WTC11 (cell line): ENCODE measurements around the gene PLPPR5. TPM values are rescaled to one million over a fixed set of nuclear protein-coding genes. Genes with fewer than 3 reads are reported as not detected.

ENCODE experiments used
- ATAC-seq: fragments of 200-7000 bp; cut with Tn5 transposase; 2 replicates; pipeline ENCODE4 v1.10.0; 2021; ENCODE audit warnings: mild to moderate bottlenecking, moderate library complexity
- CTCF ChIA-PET: fragments of 300-600 bp; sonication (Branson Sonifier 250); formaldehyde crosslinking; loops from one replicate; lab custom pipeline; 2021; ENCODE audit warnings: antibody characterized with exemption; lab: Charles Lee
- POLR2A ChIA-PET: fragments of 350-600 bp; sonication (Branson Sonifier 250); formaldehyde crosslinking; loops from one replicate; lab custom pipeline; 2021; ENCODE audit warnings: antibody characterized with exemption; lab: Charles Lee
- DNase-seq: peaks from one replicate; pipeline ENCODE4 v3.0.0; 2021; ENCODE audit warnings: low spot score
- H3K27ac Mint-ChIP-seq: 2 replicates; pipeline ENCODE4 v1.8.0; 2021; ENCODE audit warnings: mixed read lengths
- H3K27me3 Mint-ChIP-seq: 2 replicates; pipeline ENCODE4 v1.8.0; 2021; ENCODE audit warnings: low read depth, mild to moderate bottlenecking, moderate library complexity, mixed read lengths
- H3K36me3 Mint-ChIP-seq: 2 replicates; pipeline ENCODE4 v1.8.0; 2021; ENCODE audit warnings: mixed read lengths
- H3K4me1 Mint-ChIP-seq: 2 replicates; pipeline ENCODE4 v1.8.0; 2022; ENCODE audit warnings: mixed read lengths
- H3K4me3 Mint-ChIP-seq: 2 replicates; pipeline ENCODE4 v1.8.0; 2021; ENCODE audit warnings: mild to moderate bottlenecking, moderate library complexity, mixed read lengths
- H3K9me3 Mint-ChIP-seq: 2 replicates; pipeline ENCODE4 v1.8.0; 2021; ENCODE audit warnings: mixed read lengths
- ATF3 ChIP-seq: sonication (generic); formaldehyde crosslinking; conservative IDR thresholded peaks from 2 replicates; pipeline ENCODE4 v1.8.1; 2022; ENCODE audit warnings: mild to moderate bottlenecking, missing genetic modification reagents
- CBFB ChIP-seq: sonication (generic); formaldehyde crosslinking; IDR thresholded peaks from 2 replicates; pipeline ENCODE4 v1.8.1; 2022; ENCODE audit warnings: mild to moderate bottlenecking, low read depth, missing genetic modification reagents
- CDX4 ChIP-seq: fragments of 250-450 bp; sonication (Bioruptor Pico); IDR thresholded peaks from 2 replicates; pipeline ENCODE4 v1.9.0; 2021; ENCODE audit warnings: moderate library complexity, mild to moderate bottlenecking, inconsistent platforms, borderline replicate concordance
- CREB1 ChIP-seq: sonication (generic); formaldehyde crosslinking; IDR thresholded peaks from 2 replicates; pipeline ENCODE4 v1.8.0; 2023; ENCODE audit warnings: mild to moderate bottlenecking, missing genetic modification reagents
- HMGXB4 ChIP-seq: sonication (generic); formaldehyde crosslinking; IDR thresholded peaks from 2 replicates; pipeline ENCODE4 v1.8.1; 2023; ENCODE audit warnings: mild to moderate bottlenecking, moderate library complexity, missing genetic modification reagents
- JUN ChIP-seq: sonication (generic); formaldehyde crosslinking; IDR thresholded peaks from 2 replicates; pipeline ENCODE4 v1.8.0; 2023; ENCODE audit warnings: mild to moderate bottlenecking, missing genetic modification reagents
- NR2C2 ChIP-seq: sonication (generic); formaldehyde crosslinking; IDR thresholded peaks from 2 replicates; pipeline ENCODE4 v1.8.0; 2022; ENCODE audit warnings: mild to moderate bottlenecking, missing genetic modification reagents
- SMAD4 ChIP-seq: sonication (generic); formaldehyde crosslinking; IDR thresholded peaks from 2 replicates; pipeline ENCODE4 v1.8.0; 2022; ENCODE audit warnings: mild to moderate bottlenecking, missing genetic modification reagents
- ZNF263 ChIP-seq: sonication (generic); formaldehyde crosslinking; IDR thresholded peaks from 2 replicates; pipeline ENCODE4 v1.8.1; 2022; ENCODE audit warnings: low read depth, mild to moderate bottlenecking, moderate library complexity, missing genetic modification reagents
- ZNF317 ChIP-seq: sonication (generic); formaldehyde crosslinking; IDR thresholded peaks from 2 replicates; pipeline ENCODE4 v1.8.1; 2023; ENCODE audit warnings: low read depth, mild to moderate bottlenecking, moderate library complexity, missing genetic modification reagents, borderline replicate concordance
- ZNF423 ChIP-seq: fragments of 250-450 bp; sonication (Bioruptor Pico); IDR thresholded peaks from 2 replicates; pipeline ENCODE4 v2.1.2; 2022; ENCODE audit warnings: mild to moderate bottlenecking, moderate library complexity
- total RNA-seq: library from RNA; stranded (reverse); gene quantifications from 3 replicates; pipeline ENCODE4 v1.2.3, GENCODE V29; 2021
- TF ChIP-seq, protein P1 (sequence below): fragments of 250-450 bp; sonication (Bioruptor Pico); IDR thresholded peaks from 2 replicates; pipeline ENCODE4 v1.9.0; 2021; ENCODE audit warnings: mild to moderate bottlenecking
- TF ChIP-seq, protein P2 (sequence below): sonication (generic); formaldehyde crosslinking; IDR thresholded peaks from 2 replicates; pipeline ENCODE4 v1.8.0; 2023; ENCODE audit warnings: missing genetic modification reagents, mild to moderate bottlenecking, borderline replicate concordance
- TF ChIP-seq, protein P3 (sequence below): sonication (generic); formaldehyde crosslinking; IDR thresholded peaks from 2 replicates; pipeline ENCODE4 v1.8.1; 2023; ENCODE audit warnings: mild to moderate bottlenecking, missing genetic modification reagents
- TF ChIP-seq, protein P4 (sequence below): sonication (generic); formaldehyde crosslinking; IDR thresholded peaks from 2 replicates; pipeline ENCODE4 v1.8.0; 2022; ENCODE audit warnings: mild to moderate bottlenecking, missing genetic modification reagents

The PLPPR5 gene
- total RNA-seq, 1 experiment from 2014 or later = 1.6 TPM

GRCh38 chr1:98963064-98963758 lies 41.5 kb downstream of the PLPPR5 start:
- Mint-ChIP-seq H3K4me1 (peaks cover 37% of the 10 kb centered on the region), H3K4me3 (no peak overlapping the region), H3K9me3 (no peaks in the 10 kb centered on the region), H3K27ac (no peak overlapping the region), H3K27me3 (no peaks in the 10 kb centered on the region; the same call in 1 of the 2 replicates), H3K36me3 (no peaks in the 10 kb centered on the region)
- no peak for ATAC-seq
- DNase-seq = no peak
- ChIA-PET CTCF (no interaction called here), POLR2A (no interaction called here)
- TF ChIP-seq ZNF263 (CRISPR knock-in tag) (no peak), JUN (CRISPR knock-in tag) (no peak), CDX4 (CRISPR knock-in tag) (no peak), ZNF423 (CRISPR knock-in tag) (no peak), HMGXB4 (no peak), ATF3 (CRISPR knock-in tag) (no peak), CREB1 (CRISPR knock-in tag) (no peak), CBFB (CRISPR knock-in tag) (no peak), SMAD4 (no peak), NR2C2 (CRISPR knock-in tag) (no peak), ZNF317 (no peak)
- TF ChIP-seq, protein P1, sequence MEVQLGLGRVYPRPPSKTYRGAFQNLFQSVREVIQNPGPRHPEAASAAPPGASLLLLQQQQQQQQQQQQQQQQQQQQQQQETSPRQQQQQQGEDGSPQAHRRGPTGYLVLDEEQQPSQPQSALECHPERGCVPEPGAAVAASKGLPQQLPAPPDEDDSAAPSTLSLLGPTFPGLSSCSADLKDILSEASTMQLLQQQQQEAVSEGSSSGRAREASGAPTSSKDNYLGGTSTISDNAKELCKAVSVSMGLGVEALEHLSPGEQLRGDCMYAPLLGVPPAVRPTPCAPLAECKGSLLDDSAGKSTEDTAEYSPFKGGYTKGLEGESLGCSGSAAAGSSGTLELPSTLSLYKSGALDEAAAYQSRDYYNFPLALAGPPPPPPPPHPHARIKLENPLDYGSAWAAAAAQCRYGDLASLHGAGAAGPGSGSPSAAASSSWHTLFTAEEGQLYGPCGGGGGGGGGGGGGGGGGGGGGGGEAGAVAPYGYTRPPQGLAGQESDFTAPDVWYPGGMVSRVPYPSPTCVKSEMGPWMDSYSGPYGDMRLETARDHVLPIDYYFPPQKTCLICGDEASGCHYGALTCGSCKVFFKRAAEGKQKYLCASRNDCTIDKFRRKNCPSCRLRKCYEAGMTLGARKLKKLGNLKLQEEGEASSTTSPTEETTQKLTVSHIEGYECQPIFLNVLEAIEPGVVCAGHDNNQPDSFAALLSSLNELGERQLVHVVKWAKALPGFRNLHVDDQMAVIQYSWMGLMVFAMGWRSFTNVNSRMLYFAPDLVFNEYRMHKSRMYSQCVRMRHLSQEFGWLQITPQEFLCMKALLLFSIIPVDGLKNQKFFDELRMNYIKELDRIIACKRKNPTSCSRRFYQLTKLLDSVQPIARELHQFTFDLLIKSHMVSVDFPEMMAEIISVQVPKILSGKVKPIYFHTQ = no peak
- TF ChIP-seq, protein P2, sequence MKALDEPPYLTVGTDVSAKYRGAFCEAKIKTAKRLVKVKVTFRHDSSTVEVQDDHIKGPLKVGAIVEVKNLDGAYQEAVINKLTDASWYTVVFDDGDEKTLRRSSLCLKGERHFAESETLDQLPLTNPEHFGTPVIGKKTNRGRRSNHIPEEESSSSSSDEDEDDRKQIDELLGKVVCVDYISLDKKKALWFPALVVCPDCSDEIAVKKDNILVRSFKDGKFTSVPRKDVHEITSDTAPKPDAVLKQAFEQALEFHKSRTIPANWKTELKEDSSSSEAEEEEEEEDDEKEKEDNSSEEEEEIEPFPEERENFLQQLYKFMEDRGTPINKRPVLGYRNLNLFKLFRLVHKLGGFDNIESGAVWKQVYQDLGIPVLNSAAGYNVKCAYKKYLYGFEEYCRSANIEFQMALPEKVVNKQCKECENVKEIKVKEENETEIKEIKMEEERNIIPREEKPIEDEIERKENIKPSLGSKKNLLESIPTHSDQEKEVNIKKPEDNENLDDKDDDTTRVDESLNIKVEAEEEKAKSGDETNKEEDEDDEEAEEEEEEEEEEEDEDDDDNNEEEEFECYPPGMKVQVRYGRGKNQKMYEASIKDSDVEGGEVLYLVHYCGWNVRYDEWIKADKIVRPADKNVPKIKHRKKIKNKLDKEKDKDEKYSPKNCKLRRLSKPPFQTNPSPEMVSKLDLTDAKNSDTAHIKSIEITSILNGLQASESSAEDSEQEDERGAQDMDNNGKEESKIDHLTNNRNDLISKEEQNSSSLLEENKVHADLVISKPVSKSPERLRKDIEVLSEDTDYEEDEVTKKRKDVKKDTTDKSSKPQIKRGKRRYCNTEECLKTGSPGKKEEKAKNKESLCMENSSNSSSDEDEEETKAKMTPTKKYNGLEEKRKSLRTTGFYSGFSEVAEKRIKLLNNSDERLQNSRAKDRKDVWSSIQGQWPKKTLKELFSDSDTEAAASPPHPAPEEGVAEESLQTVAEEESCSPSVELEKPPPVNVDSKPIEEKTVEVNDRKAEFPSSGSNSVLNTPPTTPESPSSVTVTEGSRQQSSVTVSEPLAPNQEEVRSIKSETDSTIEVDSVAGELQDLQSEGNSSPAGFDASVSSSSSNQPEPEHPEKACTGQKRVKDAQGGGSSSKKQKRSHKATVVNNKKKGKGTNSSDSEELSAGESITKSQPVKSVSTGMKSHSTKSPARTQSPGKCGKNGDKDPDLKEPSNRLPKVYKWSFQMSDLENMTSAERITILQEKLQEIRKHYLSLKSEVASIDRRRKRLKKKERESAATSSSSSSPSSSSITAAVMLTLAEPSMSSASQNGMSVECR (CRISPR knock-in tag) = no peak
- TF ChIP-seq, protein P3, sequence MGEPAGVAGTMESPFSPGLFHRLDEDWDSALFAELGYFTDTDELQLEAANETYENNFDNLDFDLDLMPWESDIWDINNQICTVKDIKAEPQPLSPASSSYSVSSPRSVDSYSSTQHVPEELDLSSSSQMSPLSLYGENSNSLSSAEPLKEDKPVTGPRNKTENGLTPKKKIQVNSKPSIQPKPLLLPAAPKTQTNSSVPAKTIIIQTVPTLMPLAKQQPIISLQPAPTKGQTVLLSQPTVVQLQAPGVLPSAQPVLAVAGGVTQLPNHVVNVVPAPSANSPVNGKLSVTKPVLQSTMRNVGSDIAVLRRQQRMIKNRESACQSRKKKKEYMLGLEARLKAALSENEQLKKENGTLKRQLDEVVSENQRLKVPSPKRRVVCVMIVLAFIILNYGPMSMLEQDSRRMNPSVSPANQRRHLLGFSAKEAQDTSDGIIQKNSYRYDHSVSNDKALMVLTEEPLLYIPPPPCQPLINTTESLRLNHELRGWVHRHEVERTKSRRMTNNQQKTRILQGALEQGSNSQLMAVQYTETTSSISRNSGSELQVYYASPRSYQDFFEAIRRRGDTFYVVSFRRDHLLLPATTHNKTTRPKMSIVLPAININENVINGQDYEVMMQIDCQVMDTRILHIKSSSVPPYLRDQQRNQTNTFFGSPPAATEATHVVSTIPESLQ (CRISPR knock-in tag) = no peak
- TF ChIP-seq, protein P4, sequence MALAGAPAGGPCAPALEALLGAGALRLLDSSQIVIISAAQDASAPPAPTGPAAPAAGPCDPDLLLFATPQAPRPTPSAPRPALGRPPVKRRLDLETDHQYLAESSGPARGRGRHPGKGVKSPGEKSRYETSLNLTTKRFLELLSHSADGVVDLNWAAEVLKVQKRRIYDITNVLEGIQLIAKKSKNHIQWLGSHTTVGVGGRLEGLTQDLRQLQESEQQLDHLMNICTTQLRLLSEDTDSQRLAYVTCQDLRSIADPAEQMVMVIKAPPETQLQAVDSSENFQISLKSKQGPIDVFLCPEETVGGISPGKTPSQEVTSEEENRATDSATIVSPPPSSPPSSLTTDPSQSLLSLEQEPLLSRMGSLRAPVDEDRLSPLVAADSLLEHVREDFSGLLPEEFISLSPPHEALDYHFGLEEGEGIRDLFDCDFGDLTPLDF (CRISPR knock-in tag) = no peak
